GM21423 (cell line): ENCODE data around the gene SPTBN4.
A peak's percentile ranks its signal among the peaks of the same experiment; 100 is the strongest.
"Not testable (repeated sequence)": the region's sequence is repeated elsewhere in the genome, so short reads cannot be mapped to it uniquely, and the experiment has no call there.

ENCODE experiments used
- ATAC-seq: cut with Tn5 transposase; IDR thresholded peaks from one replicate; pipeline ENCODE4 v1.9.1; 2021; ENCODE audit warnings: mild to moderate bottlenecking, moderate library complexity; ENCODE audit not compliant: unreplicated experiment

The SPTBN4 gene

DNA sequence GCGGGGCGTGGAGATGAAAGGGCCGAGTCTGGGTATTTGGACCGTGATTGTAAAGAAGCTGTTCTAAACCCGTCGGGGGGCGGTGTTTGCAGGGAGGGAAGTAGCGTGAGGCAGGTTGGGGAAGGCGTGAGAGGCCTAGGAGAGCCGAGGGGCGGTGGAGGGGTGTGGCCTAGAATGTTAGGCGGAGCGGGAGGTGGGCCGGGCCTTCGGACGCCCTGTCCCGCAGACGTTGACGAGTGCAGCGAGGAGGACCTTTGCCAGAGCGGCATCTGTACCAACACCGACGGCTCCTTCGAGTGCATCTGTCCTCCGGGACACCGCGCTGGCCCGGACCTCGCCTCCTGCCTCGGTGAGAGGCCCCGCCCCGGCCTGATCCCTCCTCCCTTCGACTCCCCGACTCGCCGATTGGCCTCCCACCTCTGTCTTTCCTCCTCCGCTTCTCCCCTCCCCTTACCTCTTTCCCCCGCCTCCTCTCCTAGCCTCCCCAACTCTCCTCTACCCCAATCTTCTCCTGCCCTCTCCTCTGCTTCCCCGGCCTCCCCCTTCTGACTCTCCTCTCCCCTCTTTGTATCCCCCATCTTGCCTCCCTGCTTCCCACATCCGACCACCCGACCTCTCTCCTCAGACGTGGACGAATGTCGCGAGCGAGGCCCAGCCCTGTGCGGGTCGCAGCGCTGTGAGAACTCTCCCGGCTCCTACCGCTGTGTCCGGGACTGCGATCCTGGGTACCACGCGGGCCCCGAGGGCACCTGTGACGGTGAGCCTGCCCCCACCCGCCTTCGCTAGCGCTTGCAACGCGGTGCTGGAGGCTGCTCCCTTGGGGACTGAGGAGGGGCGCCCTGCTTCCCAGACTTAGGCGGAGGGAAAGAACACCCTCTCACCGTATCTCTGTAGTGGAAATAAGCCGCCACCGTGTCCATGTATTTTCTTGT lies 147.2 kb downstream of the SPTBN4 start:
- ATAC-seq = peak; percentile 39

GRCh38 chr19:40614622-40615411 lies 148.0 kb downstream of the SPTBN4 start:
- no peak for ATAC-seq

GRCh38 chr19:40616178-40616577 lies 149.4 kb downstream of the SPTBN4 start:
- ATAC-seq = no peak

- ATAC-seq = no peak
These were observed 150.1 kb downstream of the SPTBN4 start for GRCh38 chr19:40616941-40617340.

DNA sequence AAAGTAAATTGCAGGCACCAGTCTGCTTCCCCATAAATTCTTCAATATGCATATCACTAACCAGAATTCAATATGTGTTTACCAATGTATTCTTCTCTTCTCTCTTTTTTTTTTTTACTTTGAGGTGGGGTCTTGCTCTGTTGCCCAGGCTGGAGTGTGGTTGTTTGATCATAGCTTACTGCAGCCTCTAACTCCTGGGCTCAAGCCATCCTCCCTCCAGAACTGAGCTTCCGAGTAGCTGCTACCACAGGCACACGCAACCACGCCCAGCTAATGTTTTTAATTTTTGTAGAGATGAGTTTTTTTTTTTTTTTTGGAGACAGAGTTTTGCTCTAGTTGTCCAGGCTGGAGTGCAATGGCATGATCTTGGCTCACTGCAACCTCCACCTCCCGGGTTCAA lies 151.2 kb downstream of the SPTBN4 start:
- ATAC-seq = no peak

DNA sequence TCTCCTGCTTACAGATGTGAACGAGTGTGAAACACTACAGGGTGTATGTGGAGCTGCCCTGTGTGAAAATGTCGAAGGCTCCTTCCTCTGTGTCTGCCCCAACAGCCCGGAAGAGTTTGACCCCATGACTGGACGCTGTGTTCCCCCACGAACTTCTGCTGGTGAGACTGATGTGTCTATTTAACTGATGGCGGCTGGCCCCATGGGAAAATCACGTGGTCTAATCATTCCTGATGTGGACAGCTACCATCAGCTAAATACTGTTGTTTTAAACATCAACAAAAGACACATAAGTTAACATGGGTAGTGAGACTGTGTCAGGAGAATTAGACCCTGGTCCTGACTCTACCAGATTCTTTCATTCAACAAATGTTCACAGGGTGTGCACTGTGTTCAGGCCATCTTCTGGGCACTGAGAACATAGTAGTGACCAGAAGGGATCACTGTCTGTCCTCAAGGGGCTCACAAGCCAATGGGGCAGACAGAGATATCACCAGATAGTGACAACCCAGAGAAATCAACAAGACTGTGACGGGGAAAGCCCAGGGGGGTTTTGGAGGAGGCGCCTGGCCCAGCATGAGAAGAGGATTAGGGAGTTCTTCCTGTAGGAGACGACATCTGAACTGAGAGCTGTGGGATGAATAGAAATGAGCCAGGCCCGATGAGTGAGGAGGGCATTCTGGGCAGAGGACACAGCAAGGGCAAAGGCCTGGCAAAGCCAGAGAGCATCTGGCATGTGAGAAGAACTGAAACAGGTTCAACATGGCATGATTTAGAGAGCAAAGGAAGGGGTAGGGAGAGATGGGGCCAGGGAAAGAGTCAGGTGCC lies 152.7 kb downstream of the SPTBN4 start:
- ATAC-seq = no peak

- no peak for ATAC-seq
These were observed 153.3 kb downstream of the SPTBN4 start for GRCh38 chr19:40620161-40620485.

- no peak for ATAC-seq
These were observed 154.5 kb downstream of the SPTBN4 start for GRCh38 chr19:40621283-40621682.

DNA sequence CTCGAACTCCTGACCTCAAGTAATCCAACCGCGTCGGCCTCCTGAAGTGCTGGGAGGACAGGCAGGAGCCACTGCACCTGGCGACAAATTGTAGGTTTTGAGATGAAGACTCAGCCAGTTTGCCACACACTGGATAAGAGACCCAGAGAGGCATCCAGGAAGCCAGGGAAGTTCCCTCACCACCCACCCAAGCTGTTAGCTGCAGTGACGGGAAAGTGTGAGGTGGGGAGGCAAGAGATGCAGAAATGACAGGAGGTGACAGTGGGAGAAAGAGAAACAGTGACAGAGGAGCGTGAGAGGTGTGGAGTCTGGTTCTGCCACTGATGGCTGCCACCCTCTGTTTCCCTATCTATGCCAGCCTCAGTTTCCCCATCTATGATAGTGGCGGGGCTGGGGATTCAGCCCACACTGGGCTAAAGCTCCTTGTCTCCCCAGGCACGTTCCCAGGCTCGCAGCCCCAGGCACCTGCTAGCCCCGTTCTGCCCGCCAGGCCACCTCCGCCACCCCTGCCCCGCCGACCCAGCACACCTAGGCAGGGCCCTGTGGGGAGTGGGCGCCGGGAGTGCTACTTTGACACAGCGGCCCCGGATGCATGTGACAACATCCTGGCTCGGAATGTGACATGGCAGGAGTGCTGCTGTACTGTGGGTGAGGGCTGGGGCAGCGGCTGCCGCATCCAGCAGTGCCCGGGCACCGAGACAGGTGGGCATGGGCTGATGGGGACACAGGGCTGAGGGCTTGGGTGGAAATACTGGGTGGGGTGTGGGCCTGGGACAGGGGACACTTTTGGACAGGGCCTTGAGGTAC lies 155.4 kb downstream of the SPTBN4 start:
- no peak for ATAC-seq

- no peak for ATAC-seq
These were observed 155.9 kb downstream of the SPTBN4 start for GRCh38 chr19:40622773-40623075.

GRCh38 chr19:40623403-40624251 lies 156.8 kb downstream of the SPTBN4 start:
- ATAC-seq = no peak

- not testable (repeated sequence) for ATAC-seq
These were observed 157.8 kb downstream of the SPTBN4 start for GRCh38 chr19:40624369-40625153.

GRCh38 chr19:40625406-40626120 lies 158.8 kb downstream of the SPTBN4 start:
- ATAC-seq = no peak
